Panc1 (cell line): ENCODE measurements around the gene C10orf143.

ENCODE experiments used
- POLR2AphosphoS5 ChIP-seq: IDR thresholded peaks from 2 replicates; pipeline ENCODE4 v1.6.1; 2012; ENCODE audit warnings: mild to moderate bottlenecking, low read depth, low read length, moderate library complexity
- SIN3A ChIP-seq: IDR thresholded peaks from 2 replicates; pipeline ENCODE4 v1.6.1; 2012; ENCODE audit warnings: low read depth, mild to moderate bottlenecking, low read length, moderate library complexity, borderline replicate concordance; ENCODE audit not compliant: insufficient read depth
- TCF7L2 ChIP-seq: IDR thresholded peaks from 2 replicates; pipeline ENCODE4 v1.6.1; 2011; ENCODE audit warnings: mild to moderate bottlenecking, low read depth, low read length, inconsistent platforms
- TF ChIP-seq, protein P1 (sequence below): fragments of 450-650 bp; IDR thresholded peaks from 2 replicates; pipeline ENCODE4 v1.5.1; 2017; ENCODE audit warnings: mild to moderate bottlenecking

DNA sequence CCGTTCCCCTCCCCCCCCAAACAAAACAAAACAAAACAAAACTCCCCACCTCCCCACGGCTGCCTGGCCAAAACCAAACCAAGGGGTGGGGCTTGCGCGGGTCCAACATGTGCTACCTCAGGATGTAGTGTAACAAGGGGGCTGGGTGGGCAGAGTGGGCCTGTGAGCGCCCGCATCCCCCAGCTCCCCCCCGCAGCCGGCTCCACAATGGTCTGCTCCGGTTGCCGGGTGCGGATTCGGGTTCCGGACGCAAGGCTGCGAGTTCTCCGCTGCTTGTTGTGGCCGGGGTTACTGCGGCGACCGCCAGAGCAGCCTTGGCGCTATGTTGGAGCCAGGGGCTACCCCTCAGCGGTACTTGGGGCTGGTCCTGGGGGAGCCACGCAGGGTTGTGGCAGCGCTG is 4.9 kb downstream of the C10orf143 start:
- TF ChIP-seq, protein P1, sequence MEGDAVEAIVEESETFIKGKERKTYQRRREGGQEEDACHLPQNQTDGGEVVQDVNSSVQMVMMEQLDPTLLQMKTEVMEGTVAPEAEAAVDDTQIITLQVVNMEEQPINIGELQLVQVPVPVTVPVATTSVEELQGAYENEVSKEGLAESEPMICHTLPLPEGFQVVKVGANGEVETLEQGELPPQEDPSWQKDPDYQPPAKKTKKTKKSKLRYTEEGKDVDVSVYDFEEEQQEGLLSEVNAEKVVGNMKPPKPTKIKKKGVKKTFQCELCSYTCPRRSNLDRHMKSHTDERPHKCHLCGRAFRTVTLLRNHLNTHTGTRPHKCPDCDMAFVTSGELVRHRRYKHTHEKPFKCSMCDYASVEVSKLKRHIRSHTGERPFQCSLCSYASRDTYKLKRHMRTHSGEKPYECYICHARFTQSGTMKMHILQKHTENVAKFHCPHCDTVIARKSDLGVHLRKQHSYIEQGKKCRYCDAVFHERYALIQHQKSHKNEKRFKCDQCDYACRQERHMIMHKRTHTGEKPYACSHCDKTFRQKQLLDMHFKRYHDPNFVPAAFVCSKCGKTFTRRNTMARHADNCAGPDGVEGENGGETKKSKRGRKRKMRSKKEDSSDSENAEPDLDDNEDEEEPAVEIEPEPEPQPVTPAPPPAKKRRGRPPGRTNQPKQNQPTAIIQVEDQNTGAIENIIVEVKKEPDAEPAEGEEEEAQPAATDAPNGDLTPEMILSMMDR: no peak
- TF ChIP-seq SIN3A (no peak), POLR2AphosphoS5 (no peak), TCF7L2 (no peak)
